NB4 (cell line): ENCODE results near the gene CD2BP2.
A peak's percentile ranks its signal among the peaks of the same experiment; 100 is the strongest.
"Not testable (repeated sequence)": the region's sequence is repeated elsewhere in the genome, so short reads cannot be mapped to it uniquely, and the experiment has no call there.

Experiments
- DNase-seq: peaks from one replicate; pipeline ENCODE4 v3.0.0; 2010; ENCODE audit warnings: low read depth
- H3K4me3 ChIP-seq: one replicate; pipeline ENCODE4 v1.5.1; 2011; ENCODE audit warnings: mild to moderate bottlenecking, low read depth, low read length, moderate library complexity
- CTCF ChIP-seq: IDR thresholded peaks from one replicate; pipeline ENCODE4 v1.5.1; 2012; ENCODE audit warnings: low read depth, low read length
- MYC ChIP-seq: IDR thresholded peaks from 2 replicates; pipeline ENCODE4 v1.6.1; 2011; ENCODE audit warnings: low read depth, low read length
- POLR2A ChIP-seq: IDR thresholded peaks from 2 replicates; pipeline ENCODE4 v1.6.1; 2011; ENCODE audit warnings: mild to moderate bottlenecking; ENCODE audit not compliant: insufficient read length; ENCODE audit errors: extremely low read depth
- TF ChIP-seq, protein P1 (sequence below): IDR thresholded peaks from 2 replicates; pipeline ENCODE4 v1.6.1; 2011; ENCODE audit warnings: low read depth, low read length

Gene CD2BP2

DNA sequence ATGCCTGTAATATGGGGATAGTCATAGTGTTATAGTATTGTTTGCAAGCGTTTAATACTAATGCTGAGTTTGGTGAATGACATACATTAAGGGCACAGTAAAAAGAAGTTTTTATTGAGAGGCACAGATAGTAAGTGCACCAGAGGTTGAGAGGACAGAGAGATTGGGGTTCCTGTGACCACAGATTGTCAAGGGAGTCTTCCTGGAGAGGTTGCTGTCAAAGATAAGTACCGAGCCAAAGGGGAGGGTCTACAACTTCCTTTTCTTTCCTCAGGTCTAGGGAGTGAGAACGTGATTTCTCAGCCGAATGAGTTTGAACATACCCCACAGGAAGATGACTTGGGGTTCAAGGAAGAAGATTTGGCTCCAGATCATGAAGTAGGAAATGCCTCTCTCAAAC is 41.9 kb upstream of the CD2BP2 start:
- H3K4me3 ChIP-seq: no peak overlapping the region
- DNase-seq: no peak
- TF ChIP-seq POLR2A (no peak), MYC (no peak), CTCF (no peak)
- TF ChIP-seq, protein P1, sequence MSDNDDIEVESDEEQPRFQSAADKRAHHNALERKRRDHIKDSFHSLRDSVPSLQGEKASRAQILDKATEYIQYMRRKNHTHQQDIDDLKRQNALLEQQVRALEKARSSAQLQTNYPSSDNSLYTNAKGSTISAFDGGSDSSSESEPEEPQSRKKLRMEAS: no peak

DNA sequence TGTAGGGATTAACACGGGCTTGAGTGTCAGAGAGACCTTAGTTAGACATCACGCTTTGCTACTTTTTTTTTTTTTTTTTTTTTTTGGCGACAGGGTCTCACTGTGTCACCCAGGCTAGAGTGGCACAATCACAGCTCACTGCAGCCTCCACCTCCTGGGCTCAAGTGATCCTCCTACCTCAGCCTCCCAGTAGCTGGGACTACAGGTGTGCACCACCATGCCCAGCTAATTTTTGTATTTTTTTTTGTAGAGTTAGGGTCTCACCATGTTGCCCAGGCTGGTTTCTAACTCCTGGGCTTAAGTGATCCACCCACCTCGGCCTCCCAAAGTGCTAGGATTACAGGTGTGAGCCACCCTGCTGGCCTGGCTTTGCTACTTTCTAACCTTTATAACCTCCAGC is 41.5 kb upstream of the CD2BP2 start:
- peak overlapping the region; percentile 75 for H3K4me3 ChIP-seq
- not testable (repeated sequence) for DNase-seq

DNA sequence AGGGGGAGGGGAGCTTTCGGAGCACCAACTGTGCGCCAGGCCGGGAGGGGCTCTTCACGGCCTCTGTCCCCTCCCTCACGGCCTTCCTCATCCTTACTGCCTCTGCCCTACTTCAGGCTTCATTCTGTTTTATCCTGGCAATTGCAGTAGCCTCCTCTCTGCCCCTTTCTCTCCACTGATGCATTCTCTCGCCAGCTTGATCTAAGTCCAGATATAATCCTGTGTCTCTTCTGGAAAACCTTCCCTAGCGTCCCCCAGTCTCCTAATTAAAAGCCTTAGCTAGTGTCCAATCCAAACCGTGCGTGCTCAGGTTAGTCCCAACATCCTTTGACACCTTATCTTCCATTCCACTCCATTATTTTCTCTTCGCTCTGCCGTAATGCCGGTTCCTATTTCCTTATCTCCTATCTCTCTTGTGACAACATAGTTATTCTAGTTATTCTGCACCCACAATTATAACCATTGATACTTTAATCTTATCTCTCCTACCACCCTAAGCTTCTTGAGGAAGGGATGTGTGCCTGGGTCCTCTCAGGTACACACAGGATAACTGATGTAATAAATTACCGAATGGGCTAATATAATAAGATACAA is 41.0 kb upstream of the CD2BP2 start:
- H3K4me3 ChIP-seq: peak overlapping the region; percentile 75
- peak; percentile 72 for DNase-seq
- no peak for TF ChIP-seq POLR2A
- TF ChIP-seq, protein P1: no peak
- TF ChIP-seq MYC: no peak
- no peak for TF ChIP-seq CTCF

DNA sequence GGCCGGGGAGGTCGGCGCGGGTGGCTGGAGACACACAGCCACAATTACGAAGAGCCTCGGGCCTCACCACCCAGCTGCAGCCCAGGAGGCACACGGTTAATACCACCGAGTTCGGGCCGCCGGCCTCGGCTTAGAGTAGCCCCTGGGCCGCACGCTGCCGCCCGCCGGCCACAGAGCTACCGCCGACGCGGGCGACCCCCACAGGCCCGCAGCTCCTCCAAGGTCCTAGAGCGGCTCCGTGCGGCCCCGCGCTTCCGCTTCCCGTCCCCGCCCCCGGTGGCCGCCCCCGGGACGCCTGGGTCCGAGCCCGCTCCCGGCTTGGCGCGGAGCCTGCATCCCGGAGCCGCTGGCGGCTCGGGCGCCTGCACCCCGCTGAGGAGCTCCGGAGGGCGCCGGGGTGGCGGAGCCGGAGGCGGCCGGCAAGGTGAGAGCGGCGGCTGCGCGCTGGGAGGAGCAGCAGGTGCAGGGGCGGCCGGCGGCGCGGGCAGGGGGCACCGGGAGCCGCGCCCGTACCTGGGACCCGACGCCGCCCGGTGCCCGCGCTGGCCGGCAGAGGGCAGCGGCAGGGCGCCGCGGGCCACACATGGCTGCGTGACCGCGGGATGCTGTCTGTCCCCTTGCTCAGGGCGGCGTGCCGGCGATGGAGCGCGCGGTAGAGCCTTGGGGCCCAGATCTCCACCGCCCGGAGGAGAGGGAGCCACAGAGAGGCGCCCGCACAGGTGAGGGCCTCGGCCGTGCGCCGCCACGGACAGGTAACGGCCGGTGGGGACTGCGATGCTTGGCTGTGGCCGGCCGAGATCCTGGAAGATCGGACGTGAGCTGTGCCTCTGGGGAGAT is 40.3 kb upstream of the CD2BP2 start, which contains the start of gene ZNF48:
ZNF48 (plus strand) TSS at position 266 of the 837 bp plus-strand sequence; CDS start at position 641, 375 bp downstream.
- H3K4me3 ChIP-seq: peak within 1 kb of the TSS; percentile 75
- TF ChIP-seq POLR2A: peak; percentile 57
- peak; percentile 15 for TF ChIP-seq CTCF
- TF ChIP-seq, protein P1: peak; percentile 78
- peak; percentile 69; the same call in 1 of the 2 replicates for TF ChIP-seq MYC
- peak; percentile 92 for DNase-seq

DNA sequence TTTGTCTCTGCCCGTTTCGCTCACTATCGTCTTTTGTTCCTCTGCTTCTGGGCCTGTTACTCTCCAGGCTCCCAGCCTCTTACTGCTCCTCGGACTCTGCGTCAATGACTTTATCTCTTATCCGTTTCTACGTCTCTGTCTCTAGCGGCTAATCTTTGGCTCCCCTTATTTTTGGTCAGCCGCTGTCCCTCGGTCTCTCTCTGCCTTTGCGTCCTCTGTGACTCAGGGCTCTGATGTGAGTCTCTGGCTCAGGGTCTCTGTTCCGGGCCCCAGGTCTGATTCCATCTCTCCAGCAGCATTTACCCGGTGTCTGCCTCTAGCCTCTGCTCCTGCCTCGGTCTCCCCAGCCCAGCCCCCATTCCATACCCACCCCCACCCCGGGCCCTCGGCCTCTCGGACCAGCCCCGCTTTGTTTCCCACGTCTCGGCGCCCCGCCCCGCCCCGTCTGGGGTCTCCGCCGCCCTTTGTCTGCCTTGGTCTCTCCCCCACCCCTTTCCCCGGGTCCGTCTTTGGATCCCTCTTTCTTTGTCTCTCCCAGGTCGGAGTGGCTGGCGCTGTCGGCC is 39.6 kb upstream of the CD2BP2 start:
- H3K4me3 ChIP-seq: peak overlapping the region; percentile 75
- no peak for DNase-seq
- no peak for TF ChIP-seq POLR2A

DNA sequence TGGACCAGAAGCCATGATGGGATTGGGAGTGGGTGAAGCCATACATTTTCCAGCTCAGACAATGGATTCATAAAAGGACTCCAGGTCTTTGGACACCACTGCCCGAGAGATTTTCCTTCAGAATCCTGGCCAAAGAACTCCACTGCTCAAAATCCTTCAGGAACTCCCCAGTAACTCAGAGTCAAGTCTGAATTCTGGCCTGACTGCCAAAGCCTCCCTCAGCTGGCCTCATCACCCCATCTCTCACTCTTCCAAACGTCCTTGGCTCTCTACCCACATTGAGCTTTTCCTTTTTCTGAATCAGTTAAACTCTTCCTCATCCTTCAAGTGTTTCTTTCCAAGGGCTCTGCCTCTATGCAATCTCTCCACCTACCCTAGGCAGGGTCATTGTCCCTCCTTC is 28.4 kb upstream of the CD2BP2 start:
- no peak for DNase-seq
- no peak for TF ChIP-seq POLR2A
- TF ChIP-seq MYC: no peak
- TF ChIP-seq, protein P1: no peak
- no peak for TF ChIP-seq CTCF
- no peak overlapping the region for H3K4me3 ChIP-seq
